HepG2 (cell line): Measurements from ENCODE around the gene PSMD3. TPM values are rescaled to one million over a fixed set of nuclear protein-coding genes. Genes with fewer than 3 reads are reported as not detected.
A peak's percentile ranks its signal among the peaks of the same experiment; 100 is the strongest.

ENCODE experiments used
- ATAC-seq: fragments of 200-7000 bp; cut with Tn5 transposase; 3 replicates; pipeline ENCODE4 v1.9.1; 2020; ENCODE audit warnings: mild to moderate bottlenecking, moderate library complexity
- BruUV-seq: library from RNA; stranded (reverse); fragments of 400-500 nt; replicated peaks from 2 replicates; lab custom pipeline; 2021; lab: Mats Ljungman, UMichigan
- CTCF ChIA-PET: fragments of 300-600 bp; formaldehyde crosslinking; extraction: SDS; loops from one replicate; lab custom pipeline; 2021; ENCODE audit warnings: low total read pairs, inconsistent platforms, low intra/inter-chr PET ratio; lab: Yijun Ruan, JAX
- POLR2A ChIA-PET: fragments of 350-600 bp; sonication (Branson Sonifier 250); formaldehyde crosslinking; loops from one replicate; lab custom pipeline; 2020; ENCODE audit warnings: antibody characterized with exemption, inconsistent platforms; lab: Yijun Ruan, JAX
- DNase-seq: peaks from one replicate; pipeline ENCODE4 v3.0.0-alpha.2; 2015; ENCODE audit warnings: low spot score
- FAIRE-seq: peaks from 3 replicates; lab custom pipeline; 2011; peaks lifted over from hg19 to GRCh38; lab: Jason Lieb, UNC
- H2AFZ ChIP-seq: one replicate; pipeline ENCODE4 v1.6.1; 2011; ENCODE audit warnings: low read length, inconsistent platforms
- H3K27ac ChIP-seq: fragments of 300-600 bp; 3 replicates; pipeline ENCODE4 v1.8.0; 2011; ENCODE audit warnings: mixed run types, mild to moderate bottlenecking, mixed read lengths, low read length, inconsistent platforms; ENCODE audit not compliant: insufficient read depth; ENCODE audit errors: extremely low read length
- H3K27me3 ChIP-seq, 2 experiments: fragments of 200-600 bp in 1 of 2; 2 replicates in 1 of 2; 3 replicates in 1 of 2; pipeline versions ENCODE4 v1.6.0 to v1.8.0; 2011; ENCODE audit warnings: low read length in 2 of 2, mild to moderate bottlenecking in 2 of 2, moderate library complexity in 2 of 2, inconsistent platforms in 1 of 2; ENCODE audit not compliant: insufficient read depth in 2 of 2, control insufficient read depth in 1 of 2
- H3K36me3 ChIP-seq, 2 experiments: fragments of 200-600 bp in 1 of 2; replicated peaks in 1 of 2; 2 replicates in 1 of 2; 3 replicates in 1 of 2; pipeline versions ENCODE4 v1.5.1 to v1.8.0; 2011; ENCODE audit warnings: low read length in 2 of 2, inconsistent platforms in 1 of 2; ENCODE audit not compliant: insufficient read depth in 2 of 2, control insufficient read depth in 1 of 2
- H3K4me1 ChIP-seq: 2 replicates; pipeline ENCODE4 v1.5.1; 2012; ENCODE audit warnings: low read length, inconsistent platforms; ENCODE audit not compliant: insufficient read depth
- H3K4me2 ChIP-seq: 2 replicates; pipeline ENCODE4 v1.6.0; 2011; ENCODE audit warnings: low read depth, low read length, inconsistent platforms
- H3K4me3 ChIP-seq, 3 experiments: fragments of 200-600 bp in 1 of 3; sonication (generic), shearing (Covaris generic) in 1 of 3; replicated peaks in 1 of 3; 2 replicates each; pipeline ENCODE4 v1.5.1; 2011 to 2016; ENCODE audit warnings: low read length in 3 of 3, inconsistent platforms in 2 of 3, low read depth in 2 of 3, mild to moderate bottlenecking in 2 of 3, control low read depth in 1 of 3, mixed read lengths in 1 of 3; ENCODE audit not compliant: insufficient read depth in 1 of 3
- H3K79me2 ChIP-seq: one replicate; pipeline ENCODE4 v1.6.1; 2011; ENCODE audit warnings: low read length, inconsistent platforms; ENCODE audit not compliant: insufficient read depth
- H3K9ac ChIP-seq: 2 replicates; pipeline ENCODE4 v1.6.0; 2011; ENCODE audit warnings: mild to moderate bottlenecking, low read depth, low read length, inconsistent platforms; ENCODE audit not compliant: insufficient read depth
- H3K9me3 ChIP-seq: 2 replicates; pipeline ENCODE4 v1.5.1; 2012; ENCODE audit warnings: mild to moderate bottlenecking, low read length
- H4K20me1 ChIP-seq: 2 replicates; pipeline ENCODE4 v1.6.0; 2011; ENCODE audit warnings: inconsistent platforms, mild to moderate bottlenecking, low read length, moderate library complexity; ENCODE audit not compliant: insufficient read depth
- FOXP1 ChIP-seq, 2 experiments: fragments of 450-650 bp in 1 of 2; IDR thresholded peaks; 2 replicates each; pipeline ENCODE4 v1.6.1; 2017 to 2018; ENCODE audit warnings: antibody characterized with exemption in 1 of 2
- LCORL ChIP-seq, 2 experiments: fragments of 450-650 bp in 1 of 2; sonication (generic) in 1 of 2; formaldehyde crosslinking in 1 of 2; IDR thresholded peaks; 2 replicates each; pipeline versions ENCODE4 v1.5.0 to v1.6.1; 2017 to 2020; ENCODE audit warnings: antibody characterized with exemption in 1 of 2, missing genetic modification reagents in 1 of 2
- TFAP4 ChIP-seq: sonication (generic); IDR thresholded peaks from 2 replicates; pipeline ENCODE4 v1.6.1; 2016; ENCODE audit warnings: low read depth, borderline replicate concordance
- TFDP1 ChIP-seq: IDR thresholded peaks from 2 replicates; pipeline ENCODE4 v1.6.1; 2016; ENCODE audit warnings: missing compliant biosample characterization, missing genetic modification reagents, borderline replicate concordance
- USF2 ChIP-seq, 2 experiments: sonication (generic) in 1 of 2; formaldehyde crosslinking in 1 of 2; IDR thresholded peaks; 2 replicates each; pipeline versions ENCODE4 v1.5.1 to v1.6.1; 2011 to 2020; ENCODE audit warnings: borderline replicate concordance in 1 of 2, low read depth in 1 of 2, low read length in 1 of 2, mild to moderate bottlenecking in 1 of 2, missing genetic modification reagents in 1 of 2, moderate library complexity in 1 of 2
- YEATS2 ChIP-seq: sonication (generic); formaldehyde crosslinking; IDR thresholded peaks from 2 replicates; pipeline ENCODE4 v1.4.0; 2020; ENCODE audit warnings: missing genetic modification reagents, borderline replicate concordance
- ZNF282 ChIP-seq: fragments of 450-650 bp; IDR thresholded peaks from 2 replicates; pipeline ENCODE4 v1.6.1; 2018; ENCODE audit not compliant: partially characterized antibody
- ZNF414 ChIP-seq: sonication (generic); formaldehyde crosslinking; IDR thresholded peaks from 2 replicates; pipeline ENCODE4 v1.5.0; 2020; ENCODE audit warnings: missing genetic modification reagents
- ZNF710 ChIP-seq: sonication (generic); formaldehyde crosslinking; IDR thresholded peaks from 2 replicates; pipeline ENCODE4 v1.5.0; 2020; ENCODE audit warnings: mild to moderate bottlenecking, missing genetic modification reagents, borderline replicate concordance
- ZSCAN25 ChIP-seq: sonication (generic); formaldehyde crosslinking; IDR thresholded peaks from 2 replicates; pipeline ENCODE4 v1.8.0; 2022; ENCODE audit warnings: mild to moderate bottlenecking, missing genetic modification reagents
- WGBS: methylation state at CpG from one replicate; pipeline ENCODE4 v1.1.6; 2017; ENCODE audit warnings: low lambda C conversion rate; 5-methylcytosine and 5-hydroxymethylcytosine counted together
- in situ Hi-C: cut with HindIII; loops from 2 replicates; pipeline ENCODE4 v1.10.0; 2017; ENCODE audit warnings: low pct_unique_long_range_greater_than_20kb; ENCODE audit not compliant: extremely low pct_ligation_motif_present
- intact Hi-C: fragments of 100-400 bp; cut with micrococcal nuclease; formaldehyde crosslinking; loops from one replicate; pipeline ENCODE4 v1.10.0; 2022; ENCODE audit not compliant: unreplicated experiment
- polyA plus RNA-seq, 8 experiments: library from polyadenylated mRNA; depleted of rRNA in 3 of 8; stranded (reverse) in 7 of 8; unstranded in 1 of 8; fragments of >200 nt; fragmentation: Illumina TruSeq in 4 of 8; extraction: Trizol in 4 of 8; gene quantifications; 2 replicates each; pipeline versions ENCODE4 v1.2.1 to v1.2.3, GENCODE V29; 2011 to 2016; ENCODE audit warnings: low read depth in 4 of 8, missing spikeins in 1 of 8, mixed read lengths in 1 of 8; ENCODE audit not compliant: insufficient read depth in 1 of 8
- total RNA-seq, 5 experiments: library from RNA; depleted of rRNA; stranded (reverse); fragments of >200 nt; fragmentation: Illumina TruSeq; extraction: Trizol; gene quantifications; 2 replicates each; pipeline ENCODE4 v1.2.3, GENCODE V29; 2016; ENCODE audit warnings: low read depth in 1 of 5

The PSMD3 gene
- total and polyA plus RNA-seq, 2 of the 13 experiments (the other 11 are each of a cell fraction or from before 2014, with no cell fraction given) = 97.4 to 146 TPM

- no peak for TF ChIP-seq ZNF414
- TF ChIP-seq YEATS2 (CRISPR knock-in tag) = 0 out of 2 replicates have a peak, but pooled peaks have one; percentile 9
- TF ChIP-seq ZNF710 (CRISPR knock-in tag) = no peak
Observed at GRCh38 chr17:39949028-39949427, 31.6 kb upstream of the PSMD3 start (continued).

- ATAC-seq (peak; percentile 16), FAIRE-seq (peak; percentile 21), DNase-seq (no peak)
- Histone ChIP-seq H3K36me3 (no peaks in the 10 kb centered on the region), H3K9ac (no peak overlapping the region), H3K4me2 (peak overlapping the region; percentile 62), H2AFZ (no peak overlapping the region), H4K20me1 (no peaks in the 10 kb centered on the region), H3K4me3 (peak overlapping the region in 1 of 3 experiments; percentile 44; a peak in 1 of 6 replicates), H3K27me3 (peaks cover 3 to 25% of the 10 kb centered on the region in 2 experiments; a peak in 3 of 5 replicates), H3K27ac (no peak overlapping the region), H3K79me2 (no peaks in the 10 kb centered on the region), H3K4me1 (peaks cover 74% of the 10 kb centered on the region), H3K9me3 (no peaks in the 10 kb centered on the region)
- intact Hi-C loops = no loop called here
- CTCF ChIA-PET = no interaction called here
- no TSS peak for BruUV-seq
- POLR2A ChIA-PET = interaction anchor here (1.1 to 4.6 kb wide), 3 partner anchors 24 to 46 kb away, joined by 3 to 16 read pairs (median 3); partner anchors contain the start of genes LRRC3C, ORMDL3 and PSMD3
- in situ Hi-C loops = no loop called here
- 3% methylated on average over 5 of the region's 5 CpGs for WGBS
- TF ChIP-seq FOXP1 (IDR thresholded peaks at IDR 0.05) = no peak
- TF ChIP-seq FOXP1 (CRISPR knock-in tag; IDR thresholded peaks at IDR 0.05) = 0 out of 2 replicates have a peak, but pooled peaks have one; percentile 3
- no peak for TF ChIP-seq ZNF282
- TF ChIP-seq TFDP1 (CRISPR knock-in tag) = no peak
- TF ChIP-seq USF2 (IDR thresholded peaks at IDR 0.05; ENCODE audit: low read depth, low read length) = no peak
- TF ChIP-seq USF2 (CRISPR knock-in tag; IDR thresholded peaks at IDR 0.05; ENCODE audit: borderline replicate concordance) = no peak
- peak; percentile 49; the same call in 1 of the 2 replicates for TF ChIP-seq ZSCAN25
- peak; percentile 62; the same call in 1 of the 2 replicates for TF ChIP-seq LCORL (IDR thresholded peaks at IDR 0.05)
- TF ChIP-seq LCORL (CRISPR knock-in tag; IDR thresholded peaks at IDR 0.05) = peak; percentile 80
- TF ChIP-seq TFAP4 = peak; percentile 69
Observed at GRCh38 chr17:39950871-39951348, 29.7 kb upstream of the PSMD3 start.
